Measurements from ENCODE around the gene SNU13.
"Not testable (repeated sequence)": the region's sequence is repeated elsewhere in the genome, so short reads cannot be mapped to it uniquely, and the experiment has no call there.

SNU13 gene

GRCh38 chr22:41676134-41676533, 12.5 kb downstream of the SNU13 start:
- no peak for DNase-seq (ENCODE audit: extremely low read depth, low read depth)
- TF ChIP-seq, protein P1, sequence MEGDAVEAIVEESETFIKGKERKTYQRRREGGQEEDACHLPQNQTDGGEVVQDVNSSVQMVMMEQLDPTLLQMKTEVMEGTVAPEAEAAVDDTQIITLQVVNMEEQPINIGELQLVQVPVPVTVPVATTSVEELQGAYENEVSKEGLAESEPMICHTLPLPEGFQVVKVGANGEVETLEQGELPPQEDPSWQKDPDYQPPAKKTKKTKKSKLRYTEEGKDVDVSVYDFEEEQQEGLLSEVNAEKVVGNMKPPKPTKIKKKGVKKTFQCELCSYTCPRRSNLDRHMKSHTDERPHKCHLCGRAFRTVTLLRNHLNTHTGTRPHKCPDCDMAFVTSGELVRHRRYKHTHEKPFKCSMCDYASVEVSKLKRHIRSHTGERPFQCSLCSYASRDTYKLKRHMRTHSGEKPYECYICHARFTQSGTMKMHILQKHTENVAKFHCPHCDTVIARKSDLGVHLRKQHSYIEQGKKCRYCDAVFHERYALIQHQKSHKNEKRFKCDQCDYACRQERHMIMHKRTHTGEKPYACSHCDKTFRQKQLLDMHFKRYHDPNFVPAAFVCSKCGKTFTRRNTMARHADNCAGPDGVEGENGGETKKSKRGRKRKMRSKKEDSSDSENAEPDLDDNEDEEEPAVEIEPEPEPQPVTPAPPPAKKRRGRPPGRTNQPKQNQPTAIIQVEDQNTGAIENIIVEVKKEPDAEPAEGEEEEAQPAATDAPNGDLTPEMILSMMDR (IDR thresholded peaks at IDR 0.05; ENCODE audit: low read depth, low read length), result no peak

GRCh38 chr22:41674846-41675340, 13.8 kb downstream of the SNU13 start:
- TF ChIP-seq, protein P1 (IDR thresholded peaks at IDR 0.05; ENCODE audit: low read depth, low read length), result no peak
- DNase-seq (ENCODE audit: extremely low read depth, low read depth), result no peak

GRCh38 chr22:41672780-41673509, 15.7 kb downstream of the SNU13 start:
- DNase-seq (ENCODE audit: extremely low read depth, low read depth), result no peak
- TF ChIP-seq, protein P1 (IDR thresholded peaks at IDR 0.05; ENCODE audit: low read depth, low read length), result peak; percentile 25

GRCh38 chr22:41672096-41672495, 16.6 kb downstream of the SNU13 start:
- not testable (repeated sequence) for DNase-seq (ENCODE audit: extremely low read depth, low read depth)

- TF ChIP-seq, protein P1 (IDR thresholded peaks at IDR 0.05; ENCODE audit: low read depth, low read length), result no peak
- peak; percentile 28 for DNase-seq (ENCODE audit: extremely low read depth, low read depth)
Measured at GRCh38 chr22:41668971-41669911, 19.4 kb downstream of the SNU13 start.

DNA sequence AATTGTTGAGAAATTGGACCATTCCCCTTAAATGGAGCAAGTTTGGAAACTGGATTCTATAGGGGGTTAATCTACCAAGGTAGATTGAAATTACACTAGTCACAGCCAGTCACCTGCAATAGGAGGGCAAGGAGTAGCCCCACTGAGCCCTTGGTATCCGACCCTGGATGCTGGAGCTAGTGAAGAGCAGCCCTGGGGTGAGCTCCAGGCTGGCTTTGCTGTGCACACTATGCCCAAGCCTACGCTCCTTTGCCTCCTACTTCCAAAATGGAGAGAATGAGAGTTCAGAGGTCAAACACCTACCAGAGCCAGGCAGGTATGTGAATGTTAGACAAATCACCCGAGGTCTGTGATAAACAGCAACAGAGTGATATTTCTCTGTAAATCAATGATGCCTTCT, 23.7 kb downstream of the SNU13 start:
- TF ChIP-seq, protein P1 (IDR thresholded peaks at IDR 0.05; ENCODE audit: low read depth, low read length), result no peak
- no peak for DNase-seq (ENCODE audit: extremely low read depth, low read depth)

- no peak for DNase-seq (ENCODE audit: extremely low read depth, low read depth)
- TF ChIP-seq, protein P1 (IDR thresholded peaks at IDR 0.05; ENCODE audit: low read depth, low read length), result no peak
Measured at GRCh38 chr22:41664490-41664889, 24.2 kb downstream of the SNU13 start.

GRCh38 chr22:41663594-41663993, 25.1 kb downstream of the SNU13 start:
- not testable (repeated sequence) for DNase-seq (ENCODE audit: extremely low read depth, low read depth)
